Sigmoid colon (tissue), 4 donors: ENCODE data around the gene ROM1.

Experiments used
- CTCF ChIP-seq, 4 experiments: fragments of 450-650 bp in 3 of 4; fragments of 200-600 bp in 1 of 4; IDR thresholded peaks; one replicate each; pipeline ENCODE4 v1.5.1; 2016 to 2019; ENCODE audit warnings: antibody characterized with exemption in 4 of 4, mild to moderate bottlenecking in 3 of 4, moderate library complexity in 2 of 4
- POLR2A ChIP-seq, 2 donors: fragments of 450-650 bp; IDR thresholded peaks; one replicate each; pipeline ENCODE4 v1.6.1; 2016; ENCODE audit warnings: antibody characterized with exemption in 2 of 2, mild to moderate bottlenecking in 2 of 2, moderate library complexity in 2 of 2
- POLR2AphosphoS5 ChIP-seq, 4 donors: sonication (generic); formaldehyde crosslinking; IDR thresholded peaks; one replicate each; pipeline ENCODE4 v1.6.1; 2017; ENCODE audit warnings: antibody characterized with exemption in 4 of 4

- TF ChIP-seq CTCF (IDR thresholded peaks at IDR 0.05) (no peak), POLR2A (IDR thresholded peaks at IDR 0.05) (no peak), POLR2AphosphoS5 (IDR thresholded peaks at IDR 0.05) (no peak)
Observed at GRCh38 chr11:62614275-62614674, 1.2 kb downstream of the ROM1 start.
